ENCODE measurements around the gene MTMR2.

DNA sequence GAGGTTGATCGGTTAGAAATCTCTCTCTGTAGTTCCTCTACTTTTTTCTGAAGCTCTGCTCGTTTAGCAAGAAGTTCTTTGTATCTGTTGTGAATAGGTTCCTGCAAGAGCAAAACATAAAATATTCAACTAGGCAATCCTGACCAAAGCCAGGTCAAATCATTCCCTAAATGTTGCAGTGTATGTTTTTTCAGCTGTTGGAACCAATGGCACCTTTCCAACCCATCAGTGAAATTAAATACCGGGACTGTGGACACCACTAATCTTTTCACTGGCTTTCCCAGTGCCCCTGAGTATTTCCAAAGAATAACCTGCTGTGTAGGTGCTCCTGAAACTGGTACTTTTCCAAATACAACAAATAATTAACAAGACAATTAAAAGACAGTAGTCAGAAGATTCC is 88.6 kb downstream of the MTMR2 start:
- TF ChIP-seq EP300 (IDR thresholded peaks at IDR 0.05; ENCODE audit: low read depth) (no peak), CTCF (IDR thresholded peaks at IDR 0.05) (no peak)

All from transverse colon (tissue), 3 donors.